SK-N-SH (cell line): Measurements from ENCODE around the gene KLF2. TPM values are rescaled to one million over a fixed set of nuclear protein-coding genes. Genes with fewer than 3 reads are reported as not detected.
"Not testable (repeated sequence)": the region's sequence is repeated elsewhere in the genome, so short reads cannot be mapped to it uniquely, and the experiment has no call there.

Source experiments
- CTCF ChIA-PET: fragments of 300-600, 350-600 bp; formaldehyde crosslinking; extraction: SDS; loops from one replicate; lab custom pipeline; 2021; lab: Yijun Ruan, JAX
- POLR2A ChIA-PET: fragments of 350-600 bp; sonication (Branson Sonifier 250); formaldehyde crosslinking; extraction: SDS; loops from one replicate; lab custom pipeline; 2020; ENCODE audit warnings: antibody characterized with exemption, inconsistent platforms; lab: Yijun Ruan, JAX
- DNase-seq: peaks from one replicate; pipeline ENCODE4 v3.0.0; 2012
- H2AFZ ChIP-seq: fragments of 200-600 bp; sonication (generic); 2 replicates; pipeline ENCODE4 v1.8.1; 2016; ENCODE audit warnings: antibody characterized with exemption, mild to moderate bottlenecking, low read depth
- H3F3A ChIP-seq: fragments of 200-600 bp; sonication (generic); replicated peaks from 2 replicates; pipeline ENCODE3; 2016; ENCODE audit warnings: antibody characterized with exemption, mild to moderate bottlenecking; ENCODE audit not compliant: insufficient read depth
- H3K27ac ChIP-seq, 2 experiments: fragments of 200-500 bp in 1 of 2; fragments of 200-600 bp in 1 of 2; sonication (Bioruptor generic) in 1 of 2; sonication (generic), shearing (Covaris generic) in 1 of 2; 2 replicates each; pipeline versions ENCODE4 v1.5.1 to v1.6.1; 2014 to 2016; ENCODE audit warnings: low read depth in 2 of 2, inconsistent platforms in 1 of 2, low read length in 1 of 2, mild to moderate bottlenecking in 1 of 2, mixed read lengths in 1 of 2
- H3K27me3 ChIP-seq: fragments of 200-600 bp; sonication (generic), shearing (Covaris generic); 2 replicates; pipeline ENCODE4 v1.6.1; 2016; ENCODE audit warnings: mixed run types; ENCODE audit not compliant: insufficient read depth
- H3K36me3 ChIP-seq, 2 experiments: fragments of 200-500 bp in 1 of 2; fragments of 200-600 bp in 1 of 2; sonication (Bioruptor generic) in 1 of 2; sonication (generic) in 1 of 2; replicated peaks in 1 of 2; 2 replicates each; pipeline versions ENCODE3 to v1.5.1; 2014 to 2016; ENCODE audit warnings: low read length in 1 of 2, mild to moderate bottlenecking in 1 of 2; ENCODE audit not compliant: insufficient read depth in 2 of 2, control insufficient read depth in 1 of 2
- H3K4me1 ChIP-seq, 2 experiments: fragments of 200-500 bp in 1 of 2; fragments of 200-600 bp in 1 of 2; sonication (Bioruptor generic) in 1 of 2; sonication (generic), shearing (Covaris generic) in 1 of 2; 2 replicates each; pipeline versions ENCODE4 v1.5.1 to v1.6.1; 2014 to 2016; ENCODE audit warnings: low read depth in 1 of 2, low read length in 1 of 2, mixed run types in 1 of 2; ENCODE audit not compliant: insufficient read depth in 2 of 2, control insufficient read depth in 1 of 2
- H3K4me2 ChIP-seq: fragments of 200-600 bp; sonication (generic), shearing (Covaris generic); 2 replicates; pipeline ENCODE4 v1.6.1; 2017; ENCODE audit warnings: mixed run types
- H3K4me3 ChIP-seq, 2 experiments: fragments of 200-500 bp in 1 of 2; fragments of 200-600 bp in 1 of 2; sonication (Bioruptor generic) in 1 of 2; sonication (generic), shearing (Covaris generic) in 1 of 2; 2 replicates each; pipeline versions ENCODE4 v1.5.1 to v1.8.1; 2014 to 2016; ENCODE audit warnings: low read depth in 2 of 2, inconsistent platforms in 1 of 2, low read length in 1 of 2, mild to moderate bottlenecking in 1 of 2, mixed read lengths in 1 of 2, moderate library complexity in 1 of 2
- H3K79me2 ChIP-seq: fragments of 200-600 bp; sonication (generic); 2 replicates; pipeline ENCODE4 v1.8.1; 2017; ENCODE audit warnings: mild to moderate bottlenecking; ENCODE audit not compliant: insufficient read depth
- H3K9ac ChIP-seq: fragments of 200-600 bp; sonication (generic); 2 replicates; pipeline ENCODE4 v1.6.1; 2017; ENCODE audit warnings: mixed run types
- H3K9me2 ChIP-seq: fragments of 200-600 bp; sonication (generic); 2 replicates; pipeline ENCODE4 v1.6.1; 2017; ENCODE audit warnings: mixed run types
- H3K9me3 ChIP-seq: fragments of 200-600 bp; sonication (generic); 2 replicates; pipeline ENCODE4 v1.6.1; 2017; ENCODE audit warnings: mixed run types, mild to moderate bottlenecking, moderate library complexity
- H4K20me1 ChIP-seq: fragments of 200-600 bp; sonication (generic); 2 replicates; pipeline ENCODE4 v1.6.1; 2017; ENCODE audit warnings: mild to moderate bottlenecking, mixed run types; ENCODE audit not compliant: insufficient read depth
- CHD2 ChIP-seq: fragments of 150-350 bp; IDR thresholded peaks from 2 replicates; pipeline ENCODE4 v1.6.1; 2018; ENCODE audit warnings: low read length; ENCODE audit not compliant: partially characterized antibody
- FOXM1 ChIP-seq: IDR thresholded peaks from 2 replicates; pipeline ENCODE4 v1.4.0; 2012; ENCODE audit warnings: low read depth, mild to moderate bottlenecking
- GABPA ChIP-seq: IDR thresholded peaks from 2 replicates; pipeline ENCODE4 v1.4.0; 2012; ENCODE audit warnings: low read depth, mild to moderate bottlenecking
- IRF3 ChIP-seq: fragments of 150-350 bp; IDR thresholded peaks from 2 replicates; pipeline ENCODE4 v1.6.1; 2016; ENCODE audit warnings: mild to moderate bottlenecking, low read depth, low read length
- MEF2A ChIP-seq: IDR thresholded peaks from 2 replicates; pipeline ENCODE4 v1.4.0; 2012; ENCODE audit warnings: low read depth, borderline replicate concordance
- MXI1 ChIP-seq: IDR thresholded peaks from 2 replicates; pipeline ENCODE4 v1.6.1; 2012; ENCODE audit warnings: mild to moderate bottlenecking, low read depth, low read length, improper control_type of control experiment
- NRF1 ChIP-seq: IDR thresholded peaks from 2 replicates; pipeline ENCODE4 v1.6.1; 2012; ENCODE audit warnings: low read depth, mild to moderate bottlenecking, low read length
- SIN3A ChIP-seq: IDR thresholded peaks from 2 replicates; pipeline ENCODE4 v1.6.1; 2012; ENCODE audit warnings: low read depth, mild to moderate bottlenecking, low read length, moderate library complexity, borderline replicate concordance
- USF1 ChIP-seq: IDR thresholded peaks from 2 replicates; pipeline ENCODE4 v1.4.0; 2012; ENCODE audit warnings: low read depth, borderline replicate concordance
- WGBS: methylation state at CpG from one replicate; pipeline ENCODE4 v1.1.6; 2017; ENCODE audit warnings: low lambda C conversion rate; 5-methylcytosine and 5-hydroxymethylcytosine counted together
- polyA plus RNA-seq, 3 experiments: library from polyadenylated mRNA; depleted of rRNA; stranded (reverse); fragments of >200 nt; gene quantifications; 2 replicates each; pipeline ENCODE4 v1.2.3, GENCODE V29; 2012

Gene KLF2
- polyA plus RNA-seq, 1 of the 3 experiments (the other 2 are of a cell fraction) = 6.9 TPM

GRCh38 chr19:16283210-16284061 is 41.2 kb upstream of the KLF2 start:
- POLR2A ChIA-PET = no interaction called here
- Histone ChIP-seq H3K4me2 (no peak overlapping the region), H3K79me2 (no peaks in the 10 kb centered on the region), H3K36me3 (no peaks in the 10 kb centered on the region), H3K27ac (no peak overlapping the region), H3K4me1 (peaks cover 0 to 4% of the 10 kb centered on the region in 2 experiments; a peak in 1 of 4 replicates), H3K9ac (no peak overlapping the region), H2AFZ (no peak overlapping the region), H3K4me3 (no peak overlapping the region), H3K27me3 (peaks cover 62% of the 10 kb centered on the region), H3K9me3 (no peaks in the 10 kb centered on the region), H4K20me1 (peaks cover 12% of the 10 kb centered on the region), H3F3A (peaks cover 9% of the 10 kb centered on the region), H3K9me2 (no peaks in the 10 kb centered on the region)
- CTCF ChIA-PET = interaction anchor here (0.9 to 1.0 kb wide), 2 partner anchors 26 to 103 kb away, joined by 3 read pairs; no protein-coding TSS in a partner anchor
- no peak for DNase-seq
- WGBS = 59% methylated on average over 27 of the region's 36 CpGs
- TF ChIP-seq FOXM1 = no peak
- TF ChIP-seq IRF3 = no peak
- TF ChIP-seq MXI1 = no peak
- TF ChIP-seq CHD2 = no peak

- ChIA-PET POLR2A (no interaction called here), CTCF (interaction anchor here (1.0 to 1.4 kb wide), 2 partner anchors 102 to 158 kb away, joined by 3 to 4 read pairs; no protein-coding TSS in a partner anchor)
- no peaks in the 10 kb centered on the region for H3K9me3 ChIP-seq
- H3K36me3 ChIP-seq = no peaks in the 10 kb centered on the region
- peaks cover 9% of the 10 kb centered on the region for H3F3A ChIP-seq
- H3K4me3 ChIP-seq = no peak overlapping the region
- TF ChIP-seq MEF2A (no peak), GABPA (no peak), SIN3A (no peak), USF1 (no peak), NRF1 (no peak)
- no peak overlapping the region for H3K27ac ChIP-seq
- 65% methylated on average over 9 of the region's 9 CpGs for WGBS
- H2AFZ ChIP-seq = no peak overlapping the region
- H3K9me2 ChIP-seq = no peaks in the 10 kb centered on the region
- H3K4me2 ChIP-seq = no peak overlapping the region
- peaks cover 5% of the 10 kb centered on the region for H4K20me1 ChIP-seq
- peaks cover 63% of the 10 kb centered on the region for H3K27me3 ChIP-seq
- DNase-seq = no peak
- H3K4me1 ChIP-seq = no peaks in the 10 kb centered on the region
- H3K79me2 ChIP-seq = no peaks in the 10 kb centered on the region
- H3K9ac ChIP-seq = no peak overlapping the region
Measured at GRCh38 chr19:16284505-16284904, 40.1 kb upstream of the KLF2 start.

- H2AFZ ChIP-seq, POLR2A ChIA-PET, H3K4me2 ChIP-seq, H3K27ac ChIP-seq, H3K9me3 ChIP-seq, H3K36me3 ChIP-seq, H3K9ac ChIP-seq, H3F3A ChIP-seq, DNase-seq, H4K20me1 ChIP-seq, H3K4me3 ChIP-seq, H3K9me2 ChIP-seq, H3K79me2 ChIP-seq, H3K4me1 ChIP-seq: not testable (repeated sequence)
- 53% methylated on average over 3 of the region's 3 CpGs for WGBS
- peaks cover 69% of the 10 kb centered on the region for H3K27me3 ChIP-seq
- CTCF ChIA-PET = interaction anchor here (1.4 to 1.5 kb wide), 2 partner anchors 38 to 157 kb away, joined by 4 to 6 read pairs; no protein-coding TSS in a partner anchor
Measured at GRCh38 chr19:16285079-16285478, 39.5 kb upstream of the KLF2 start.
